Thymus (tissue), 11 donors: ENCODE data around the gene TMEM151A. TPM values are rescaled to one million over a fixed set of nuclear protein-coding genes. Genes with fewer than 3 reads are reported as not detected.

Experiments
- DNase-seq, 9 donors: peaks; one replicate each; pipeline ENCODE4 v3.0.0-alpha.2; 2013; ENCODE audit warnings: low spot score in 9 of 9, low read depth in 6 of 9, missing footprints in 1 of 9
- H3K27ac ChIP-seq, 2 donors: one replicate each; pipeline ENCODE4 v1.5.1; 2013; ENCODE audit warnings: control low read depth in 1 of 2, low read depth in 1 of 2, low read length in 1 of 2, mild to moderate bottlenecking in 1 of 2, moderate library complexity in 1 of 2
- H3K27me3 ChIP-seq, 2 donors: one replicate each; pipeline ENCODE4 v1.5.1; 2013; ENCODE audit warnings: low read length in 1 of 2; ENCODE audit not compliant: control insufficient read depth in 2 of 2, insufficient read depth in 1 of 2
- H3K36me3 ChIP-seq, 2 donors: one replicate each; pipeline ENCODE4 v1.5.1; 2013; ENCODE audit warnings: low read length in 1 of 2, mild to moderate bottlenecking in 1 of 2, moderate library complexity in 1 of 2; ENCODE audit not compliant: control insufficient read depth in 2 of 2, insufficient read depth in 2 of 2
- H3K4me1 ChIP-seq, 2 donors: one replicate each; pipeline ENCODE4 v1.5.1; 2013; ENCODE audit warnings: low read length in 2 of 2; ENCODE audit not compliant: control insufficient read depth in 2 of 2, insufficient read depth in 2 of 2
- H3K4me3 ChIP-seq, 2 donors: one replicate each; pipeline ENCODE4 v1.5.1; 2013; ENCODE audit warnings: low read length in 2 of 2, control low read depth in 1 of 2, mild to moderate bottlenecking in 1 of 2
- H3K9me3 ChIP-seq, 2 donors: one replicate each; pipeline ENCODE4 v1.5.1; 2013; ENCODE audit warnings: low read length in 1 of 2, mild to moderate bottlenecking in 1 of 2; ENCODE audit not compliant: control insufficient read depth in 2 of 2, insufficient read depth in 1 of 2
- WGBS: extraction: QIAGEN DNeasy Blood & Tissue Kit; methylation state at CpG from one replicate; pipeline ENCODE4 v1.1.7; 2013; 5-methylcytosine and 5-hydroxymethylcytosine counted together
- polyA plus RNA-seq: library from polyadenylated mRNA; stranded (reverse); fragments of 200-250 nt; gene quantifications from one replicate; pipeline ENCODE4 v1.2.3, GENCODE V29; 2013
- total RNA-seq: library from RNA; stranded (reverse); fragments of 120-200 nt; gene quantifications from one replicate; pipeline ENCODE4 v1.2.4, GENCODE V29; 2013
- donor health status: healthy.

The TMEM151A gene
- total and polyA plus RNA-seq, 2 donors = 0.02 TPM; not detected in 1

- Histone ChIP-seq H3K36me3 (peaks cover 31 to 38% of the 10 kb centered on the region in 2 donors), H3K9me3 (no peaks in the 10 kb centered on the region), H3K27me3 (peaks cover 0 to 11% of the 10 kb centered on the region in 2 donors), H3K4me3 (peak overlapping the region; percentile 34 to 59), H3K27ac (no peak overlapping the region), H3K4me1 (peaks cover 55 to 89% of the 10 kb centered on the region in 2 donors)
- WGBS = 3% methylated on average over 45 of the region's 45 CpGs
- DNase-seq = no peak
These were observed 13.2 kb upstream of the TMEM151A start for GRCh38 chr11:66278363-66279091.

GRCh38 chr11:66279092-66279734 lies 12.5 kb upstream of the TMEM151A start:
- Histone ChIP-seq H3K27me3 (peaks cover 0 to 11% of the 10 kb centered on the region in 2 donors), H3K9me3 (no peaks in the 10 kb centered on the region), H3K4me3 (no peak overlapping the region), H3K36me3 (peaks cover 27 to 35% of the 10 kb centered on the region in 2 donors), H3K4me1 (peaks cover 53 to 82% of the 10 kb centered on the region in 2 donors), H3K27ac (no peak overlapping the region)
- no peak for DNase-seq
- 86% methylated on average over 15 of the region's 15 CpGs for WGBS

GRCh38 chr11:66280428-66280827 lies 11.3 kb upstream of the TMEM151A start:
- Histone ChIP-seq H3K27me3 (peaks cover 0 to 11% of the 10 kb centered on the region in 2 donors), H3K36me3 (peaks cover 26 to 33% of the 10 kb centered on the region in 2 donors), H3K9me3 (no peaks in the 10 kb centered on the region), H3K4me1 (peaks cover 43 to 70% of the 10 kb centered on the region in 2 donors), H3K27ac (no peak overlapping the region), H3K4me3 (no peak overlapping the region)
- 96% methylated on average over 14 of the region's 14 CpGs for WGBS
- DNase-seq = no peak

GRCh38 chr11:66281001-66281400 lies 10.7 kb upstream of the TMEM151A start:
- DNase-seq = no peak
- H3K9me3 ChIP-seq = no peaks in the 10 kb centered on the region
- H3K27me3 ChIP-seq = peaks cover 0 to 11% of the 10 kb centered on the region in 2 donors
- H3K36me3 ChIP-seq = peaks cover 25 to 27% of the 10 kb centered on the region in 2 donors
- 97% methylated on average over 6 of the region's 6 CpGs for WGBS
- H3K4me3 ChIP-seq = no peak overlapping the region
- H3K27ac ChIP-seq = peak overlapping the region in 1 of 2 donors; percentile 46
- H3K4me1 ChIP-seq = peaks cover 39 to 64% of the 10 kb centered on the region in 2 donors

- H3K36me3 ChIP-seq = peaks cover 23 to 24% of the 10 kb centered on the region in 2 donors
- no peaks in the 10 kb centered on the region for H3K9me3 ChIP-seq
- 28% methylated on average over 20 of the region's 20 CpGs for WGBS
- H3K27ac ChIP-seq = peak overlapping the region; percentile 3 to 5
- H3K27me3 ChIP-seq = peaks cover 0 to 11% of the 10 kb centered on the region in 2 donors
- H3K4me3 ChIP-seq = peak overlapping the region in 1 of 2 donors; percentile 24
- no peak for DNase-seq
- peaks cover 33 to 56% of the 10 kb centered on the region in 2 donors for H3K4me1 ChIP-seq
These were observed 9.8 kb upstream of the TMEM151A start for GRCh38 chr11:66281776-66282467.

GRCh38 chr11:66282468-66283455 lies 8.9 kb upstream of the TMEM151A start:
- peaks cover 0 to 9% of the 10 kb centered on the region in 2 donors for H3K27me3 ChIP-seq
- DNase-seq = peak; percentile 94 to 100 (median 99)
- WGBS = 17% methylated on average over 35 of the region's 35 CpGs
- peak overlapping the region in 1 of 2 donors; percentile 24 for H3K4me3 ChIP-seq
- H3K9me3 ChIP-seq = no peaks in the 10 kb centered on the region
- peaks cover 28 to 52% of the 10 kb centered on the region in 2 donors for H3K4me1 ChIP-seq
- peak overlapping the region; percentile 16 to 70 for H3K27ac ChIP-seq
- H3K36me3 ChIP-seq = peaks cover 24 to 25% of the 10 kb centered on the region in 2 donors

GRCh38 chr11:66283461-66284105 lies 8.1 kb upstream of the TMEM151A start:
- 95% methylated on average over 14 of the region's 14 CpGs for WGBS
- no peak for DNase-seq
- Histone ChIP-seq H3K27me3 (peaks cover 0 to 8% of the 10 kb centered on the region in 2 donors), H3K27ac (no peak overlapping the region), H3K9me3 (peaks cover 0 to 2% of the 10 kb centered on the region in 2 donors), H3K4me1 (peaks cover 32 to 58% of the 10 kb centered on the region in 2 donors), H3K4me3 (no peak overlapping the region), H3K36me3 (peaks cover 24 to 25% of the 10 kb centered on the region in 2 donors)
